GM18519 (cell line): ENCODE data around the gene CCDC127.
A peak's percentile ranks its signal among the peaks of the same experiment; 100 is the strongest.
"Not testable (repeated sequence)": the region's sequence is repeated elsewhere in the genome, so short reads cannot be mapped to it uniquely, and the experiment has no call there.

Source experiments
- ATAC-seq: cut with Tn5 transposase; IDR thresholded peaks from one replicate; pipeline ENCODE4 v1.9.1; 2021; ENCODE audit warnings: mild to moderate bottlenecking, moderate library complexity; ENCODE audit not compliant: unreplicated experiment, low FRiP score

CCDC127 gene, protein sequence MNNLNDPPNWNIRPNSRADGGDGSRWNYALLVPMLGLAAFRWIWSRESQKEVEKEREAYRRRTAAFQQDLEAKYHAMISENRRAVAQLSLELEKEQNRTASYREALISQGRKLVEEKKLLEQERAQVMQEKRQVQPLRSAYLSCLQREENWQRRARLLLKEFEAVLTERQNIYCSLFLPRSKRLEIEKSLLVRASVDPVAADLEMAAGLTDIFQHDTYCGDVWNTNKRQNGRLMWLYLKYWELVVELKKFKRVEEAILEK

GRCh38 chr5:217494-218456 is at the start of gene CCDC127, which contains the start of gene SDHA:
Gene CCDC127 (minus strand): TSS chr5:218153. CDS start chr5:216849, 1,304 bp downstream.
Gene SDHA (plus strand): TSS chr5:218320. CDS start chr5:218356, 36 bp downstream.
- ATAC-seq, result peak; percentile 51

- ATAC-seq, result no peak
These were observed 49.8 kb upstream of the CCDC127 start for GRCh38 chr5:267716-268115.

GRCh38 chr5:266311-267026 is 48.5 kb upstream of the CCDC127 start:
- not testable (repeated sequence) for ATAC-seq

DNA sequence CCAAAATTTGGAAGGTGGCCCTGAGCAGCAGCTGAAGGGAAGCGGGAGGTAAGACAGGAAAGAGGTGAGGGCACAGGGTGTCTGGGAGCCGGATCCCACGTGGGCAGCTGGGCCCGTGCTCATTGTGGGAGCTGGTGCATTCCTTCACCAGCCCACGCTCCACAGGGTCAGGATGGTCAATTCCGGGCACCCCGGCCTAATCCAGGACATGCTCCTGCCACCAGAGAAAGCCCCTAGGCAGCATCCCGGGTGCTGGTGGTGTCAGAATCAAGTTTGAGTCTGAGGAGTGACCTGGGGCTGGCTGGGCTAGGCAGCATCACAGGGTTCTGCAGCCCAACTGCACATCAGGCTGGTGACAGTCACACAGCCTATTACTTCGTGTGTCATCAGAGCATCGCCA is 46.4 kb upstream of the CCDC127 start:
- ATAC-seq, result no peak

DNA sequence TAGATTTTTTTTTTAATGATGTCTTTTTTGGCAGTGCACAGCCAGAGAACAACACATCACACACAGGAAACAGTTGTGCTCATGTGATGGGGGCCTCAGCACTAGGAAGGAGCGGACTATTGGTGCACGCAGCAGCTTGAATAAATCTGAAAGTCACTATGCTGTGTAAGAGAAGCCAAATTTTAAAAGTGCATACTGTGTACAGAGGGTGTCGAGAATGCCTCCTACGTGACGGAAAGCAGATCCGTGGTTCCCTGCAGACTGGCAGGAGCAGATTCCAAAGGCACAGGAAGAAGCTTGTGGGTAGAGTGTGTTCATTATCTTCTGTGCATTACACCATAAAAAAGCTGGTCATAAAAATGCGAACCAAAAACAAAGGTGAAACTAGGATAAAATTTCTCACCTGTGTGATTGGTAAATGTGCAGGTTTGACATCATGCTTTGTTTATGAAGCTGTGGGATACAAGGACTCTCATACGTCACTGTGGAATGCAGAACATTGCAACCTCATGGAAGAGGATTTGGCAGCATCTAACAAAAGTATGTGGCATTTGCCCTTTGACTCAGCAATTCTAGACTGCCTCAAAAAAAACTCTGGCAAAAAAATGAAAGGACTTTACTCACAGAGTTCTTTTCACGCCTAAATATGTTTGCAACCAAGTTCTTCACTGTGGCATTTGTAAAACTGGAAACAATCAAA is 45.5 kb upstream of the CCDC127 start:
- not testable (repeated sequence) for ATAC-seq

GRCh38 chr5:257148-257547 is 39.2 kb upstream of the CCDC127 start:
- no peak for ATAC-seq

GRCh38 chr5:256347-256746 is 38.4 kb upstream of the CCDC127 start:
- not testable (repeated sequence) for ATAC-seq

DNA sequence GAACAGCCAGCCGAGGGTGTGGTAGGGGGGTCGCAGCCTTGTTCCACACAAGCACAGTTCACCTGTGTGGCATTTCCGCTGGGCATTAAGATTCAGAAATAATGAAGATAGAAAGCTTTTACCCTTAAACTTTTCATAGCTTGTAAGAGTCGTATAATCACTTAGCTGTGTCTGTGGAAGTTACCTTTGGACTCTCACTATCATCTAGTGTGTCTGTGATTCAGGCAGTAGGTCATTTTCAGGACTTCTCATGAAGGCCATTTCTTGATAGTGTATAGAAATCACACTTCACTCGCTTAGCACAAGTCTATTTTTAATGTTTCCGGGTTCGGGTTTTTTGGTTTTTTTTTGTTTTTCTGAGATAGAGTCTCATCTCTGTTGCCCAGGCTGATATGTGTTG is 37.2 kb upstream of the CCDC127 start:
- not testable (repeated sequence) for ATAC-seq

DNA sequence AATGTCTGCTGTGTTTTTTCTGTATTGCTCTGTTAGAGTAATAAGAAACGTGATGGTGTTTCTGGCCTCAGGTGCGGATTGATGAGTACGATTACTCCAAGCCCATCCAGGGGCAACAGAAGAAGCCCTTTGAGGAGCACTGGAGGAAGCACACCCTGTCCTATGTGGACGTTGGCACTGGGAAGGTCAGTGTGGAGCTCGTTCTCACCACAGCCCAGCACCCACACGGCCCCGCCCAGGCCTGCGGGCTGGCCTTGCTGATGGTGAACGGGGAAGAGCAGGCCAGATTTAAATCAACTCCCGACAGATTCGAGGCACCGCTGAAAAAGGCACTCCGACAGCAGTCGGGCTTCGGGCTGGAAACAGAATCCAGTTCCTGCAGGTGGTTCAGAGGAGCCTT is 36.4 kb upstream of the CCDC127 start:
- ATAC-seq, result not testable (repeated sequence)

DNA sequence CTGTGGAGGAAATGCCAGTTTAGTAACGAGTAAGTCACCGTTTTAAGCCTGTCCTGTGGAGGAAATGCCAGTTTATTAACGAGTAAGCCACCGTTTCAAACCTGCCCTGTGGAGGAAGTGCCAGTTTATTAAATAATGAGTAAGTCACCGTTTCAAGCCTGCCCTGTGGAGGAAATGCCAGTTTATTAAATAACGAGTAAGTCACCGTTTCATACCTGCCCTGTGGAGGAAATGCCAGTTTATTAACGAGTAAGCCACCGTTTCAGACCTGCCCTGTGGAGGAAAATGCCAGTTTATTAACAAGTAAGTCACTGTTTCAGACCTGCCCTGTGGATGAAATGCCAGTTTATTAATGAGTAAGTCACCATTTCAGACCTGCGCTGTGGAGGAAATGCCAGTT is 34.6 kb upstream of the CCDC127 start:
- no peak for ATAC-seq

- ATAC-seq, result not testable (repeated sequence)
These were observed 34.0 kb upstream of the CCDC127 start for GRCh38 chr5:251975-252374.

DNA sequence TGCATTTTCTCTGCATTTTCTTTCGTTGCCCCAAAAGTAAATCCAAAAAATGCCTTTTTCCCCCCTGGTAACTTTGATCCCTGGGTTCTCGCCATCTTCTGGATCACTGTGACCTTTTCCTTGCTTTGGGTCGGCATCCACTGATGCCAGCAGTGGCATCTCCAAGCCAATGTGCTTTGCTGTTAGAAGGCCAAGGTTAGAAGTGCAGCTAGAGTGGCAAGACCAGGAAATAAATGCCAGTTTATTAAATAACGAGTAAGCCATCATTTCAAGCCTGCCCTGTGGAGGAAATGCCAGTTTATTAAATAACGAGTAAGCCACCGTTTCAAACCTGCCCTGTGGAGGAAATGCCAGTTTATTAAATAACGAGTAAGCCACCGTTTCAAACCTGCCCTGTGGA is 33.6 kb upstream of the CCDC127 start:
- not testable (repeated sequence) for ATAC-seq

DNA sequence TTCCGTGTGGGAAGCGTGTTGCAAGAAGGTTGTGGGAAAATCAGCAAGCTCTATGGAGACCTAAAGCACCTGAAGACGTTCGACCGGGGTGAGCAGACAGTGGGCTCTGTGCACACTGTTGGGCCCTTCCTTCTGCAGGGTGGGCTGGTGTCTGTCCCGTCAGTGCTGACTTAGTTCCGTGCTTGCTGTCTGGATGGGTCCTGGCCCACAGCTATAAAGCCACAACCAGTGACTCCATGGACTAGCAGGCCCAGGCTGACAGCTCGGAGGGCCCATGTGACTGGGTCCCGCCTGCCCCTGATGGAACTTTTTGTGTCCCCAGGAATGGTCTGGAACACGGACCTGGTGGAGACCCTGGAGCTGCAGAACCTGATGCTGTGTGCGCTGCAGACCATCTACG is 33.1 kb upstream of the CCDC127 start:
- ATAC-seq, result not testable (repeated sequence)

DNA sequence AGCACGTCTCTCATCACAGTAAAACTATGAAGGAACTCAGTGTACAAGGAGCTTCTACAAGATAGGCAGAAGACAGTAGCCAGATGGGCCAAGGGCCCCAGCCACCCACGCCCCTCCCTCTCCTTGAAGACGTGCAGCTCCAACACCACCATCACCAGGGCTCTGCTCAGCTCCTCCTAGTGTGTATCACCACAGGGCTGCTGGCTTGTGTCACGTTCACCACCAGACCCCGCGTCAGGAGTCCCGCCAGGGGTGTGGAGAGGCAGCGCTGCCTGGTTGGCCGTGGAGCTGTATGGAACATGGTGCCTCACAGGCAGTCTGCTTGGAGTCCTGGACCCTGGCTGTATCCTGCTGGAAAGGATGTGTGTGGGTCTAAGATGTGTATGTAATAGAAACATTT is 32.4 kb upstream of the CCDC127 start:
- not testable (repeated sequence) for ATAC-seq

DNA sequence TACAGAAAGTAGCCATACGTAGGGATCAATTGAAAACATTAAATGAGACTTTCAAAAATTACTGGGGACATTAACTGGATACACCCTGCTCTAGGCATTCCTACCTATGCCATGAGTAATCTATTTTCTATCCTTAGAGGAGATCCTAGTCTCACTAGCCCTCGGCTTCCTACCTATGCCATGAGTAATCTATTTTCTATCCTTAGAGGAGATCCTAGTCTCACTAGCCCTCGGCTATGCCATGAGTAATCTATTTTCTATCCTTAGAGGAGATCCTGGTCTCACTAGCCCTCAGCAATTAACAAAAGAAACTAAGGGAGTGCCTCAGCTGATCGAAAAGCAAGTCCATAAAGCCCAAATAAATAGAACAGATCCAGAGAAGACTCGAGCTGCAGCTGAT is 27.8 kb upstream of the CCDC127 start:
- not testable (repeated sequence) for ATAC-seq

GRCh38 chr5:243683-244367 is 25.9 kb upstream of the CCDC127 start:
- ATAC-seq, result not testable (repeated sequence)

- ATAC-seq, result not testable (repeated sequence)
These were observed 23.2 kb upstream of the CCDC127 start for GRCh38 chr5:241045-241669.

DNA sequence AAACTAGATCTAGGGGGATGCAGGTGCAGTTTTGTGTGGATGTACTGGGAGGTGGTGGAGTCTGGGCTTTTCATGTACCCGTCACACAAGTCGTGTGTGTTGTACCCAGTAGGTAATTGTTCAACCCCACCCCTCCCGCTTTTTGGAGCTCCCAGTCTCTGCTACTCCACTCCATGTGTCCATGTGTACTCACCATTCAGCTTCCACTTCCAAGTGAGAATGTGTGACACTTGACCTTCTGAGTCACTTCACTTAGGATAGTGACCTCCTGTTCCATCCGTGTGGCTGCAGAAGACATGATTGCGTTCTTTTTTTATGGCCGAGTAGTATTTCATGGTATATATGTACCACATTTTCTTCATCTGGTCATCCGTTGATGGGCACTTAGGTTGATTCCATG is 22.6 kb upstream of the CCDC127 start:
- not testable (repeated sequence) for ATAC-seq

GRCh38 chr5:237931-238330 is 20.0 kb upstream of the CCDC127 start:
- not testable (repeated sequence) for ATAC-seq
